ENCODE data around the gene LYSMD2.
"Not testable (repeated sequence)": the region's sequence is repeated elsewhere in the genome, so short reads cannot be mapped to it uniquely, and the experiment has no call there.

LYSMD2 gene, protein sequence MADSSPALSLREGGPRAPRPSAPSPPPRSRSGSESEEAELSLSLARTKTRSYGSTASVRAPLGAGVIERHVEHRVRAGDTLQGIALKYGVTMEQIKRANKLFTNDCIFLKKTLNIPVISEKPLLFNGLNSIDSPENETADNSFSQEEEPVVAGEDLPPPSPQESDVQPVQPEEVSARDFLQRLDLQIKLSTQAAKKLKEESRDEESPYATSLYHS

GRCh38 chr15:51737522-51738305, at the start of gene LYSMD2:
Gene LYSMD2, minus strand, starts transcription at chr15:51737655. Its CDS starts 33 bp downstream, at chr15:51737622.
- peak; percentile 73 for DNase-seq

- DNase-seq, result not testable (repeated sequence)
Measured at GRCh38 chr15:51787130-51787529, 49.7 kb upstream of the LYSMD2 start.

DNA sequence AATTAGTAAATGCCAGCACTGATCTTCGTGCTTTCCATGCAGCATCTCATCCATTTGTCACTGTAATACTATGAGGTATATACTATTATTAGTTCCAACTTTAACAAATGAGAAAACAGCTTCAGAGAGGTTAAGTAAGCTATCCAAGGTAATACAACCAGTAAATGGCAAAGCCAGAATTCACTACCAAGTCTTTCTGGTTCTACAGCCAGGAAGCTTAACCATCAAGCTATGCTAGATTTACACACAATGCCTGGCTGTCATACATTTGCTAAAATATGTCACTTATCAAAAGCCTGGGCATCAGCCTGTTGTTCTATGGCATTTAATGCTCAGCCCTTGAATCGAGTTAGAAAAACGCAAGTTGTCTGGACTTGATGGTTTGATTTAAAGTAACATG, 46.5 kb upstream of the LYSMD2 start:
- DNase-seq, result no peak

- no peak for DNase-seq
Measured at GRCh38 chr15:51782357-51782896, 45.0 kb upstream of the LYSMD2 start.

GRCh38 chr15:51781506-51781905, 44.1 kb upstream of the LYSMD2 start:
- no peak for DNase-seq

GRCh38 chr15:51780636-51781035, 43.2 kb upstream of the LYSMD2 start:
- no peak for DNase-seq

DNA sequence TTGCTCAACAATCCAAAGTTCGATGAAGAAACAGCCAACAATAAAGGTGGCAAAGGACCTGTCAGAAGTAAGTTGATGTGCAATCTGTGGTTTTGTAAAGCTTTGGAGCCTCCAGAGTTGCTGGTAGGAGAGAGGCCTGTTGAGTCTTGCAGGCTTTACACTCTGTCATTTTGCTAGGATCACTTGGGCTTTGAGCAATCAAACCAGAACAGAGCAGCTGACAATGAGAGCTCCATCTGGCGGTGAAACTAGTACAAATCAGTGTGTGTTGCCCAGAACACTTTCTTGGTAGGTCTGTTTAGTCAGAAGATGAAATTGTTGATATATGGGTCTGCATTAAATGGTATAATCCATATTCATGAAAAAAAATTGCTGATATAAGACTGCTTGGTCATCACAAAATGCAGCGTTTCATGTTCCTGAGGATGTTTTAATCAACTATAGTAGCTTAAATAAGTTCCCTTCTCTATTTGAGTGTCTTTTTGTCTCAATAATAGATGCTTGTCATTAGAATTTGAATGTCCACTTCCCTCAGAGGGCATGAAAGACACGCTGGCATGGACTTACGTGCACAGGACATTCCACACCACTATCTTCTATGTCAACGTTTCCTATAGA, 39.6 kb upstream of the LYSMD2 start:
- peak; percentile 77 for DNase-seq

DNA sequence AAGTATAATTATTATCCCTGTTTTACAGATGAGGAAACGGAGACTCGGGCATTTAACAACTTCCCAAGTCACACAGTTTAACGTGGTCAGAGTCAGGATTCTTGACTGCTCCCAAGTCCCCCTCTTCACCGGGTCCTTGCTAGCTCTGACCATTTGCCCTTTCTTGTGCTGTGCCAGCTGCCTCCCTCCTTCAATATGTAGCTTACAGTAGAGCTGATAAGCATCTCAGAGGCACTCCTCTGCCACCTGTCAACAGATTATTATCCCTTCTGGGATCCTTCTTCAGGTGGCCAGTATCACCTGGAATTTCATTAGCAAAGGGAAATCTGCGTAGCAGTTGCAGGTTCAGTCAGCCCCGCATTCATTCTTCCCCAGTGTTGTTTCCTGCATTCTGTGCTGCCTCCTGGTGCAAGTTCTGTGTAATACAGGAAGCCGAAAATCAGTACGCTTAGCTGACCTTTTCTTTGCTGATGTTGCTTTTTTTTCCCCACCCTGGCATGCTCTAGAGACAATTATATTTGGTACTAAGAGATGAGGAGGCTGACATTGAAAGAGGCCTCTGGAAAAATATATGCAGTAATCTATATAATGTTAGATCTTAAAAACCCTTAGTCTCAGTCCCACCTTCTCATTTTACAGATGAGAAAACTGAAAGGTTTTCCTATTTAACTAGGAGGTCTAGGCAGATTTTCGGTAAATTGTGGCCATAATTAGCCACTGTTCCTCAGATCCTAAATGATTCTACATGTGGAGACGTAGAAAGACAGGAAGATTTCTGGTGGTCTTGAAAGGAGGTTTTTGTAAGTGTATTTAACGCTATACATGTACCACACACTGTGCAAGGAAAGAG, 38.7 kb upstream of the LYSMD2 start:
- peak; percentile 59 for DNase-seq

DNA sequence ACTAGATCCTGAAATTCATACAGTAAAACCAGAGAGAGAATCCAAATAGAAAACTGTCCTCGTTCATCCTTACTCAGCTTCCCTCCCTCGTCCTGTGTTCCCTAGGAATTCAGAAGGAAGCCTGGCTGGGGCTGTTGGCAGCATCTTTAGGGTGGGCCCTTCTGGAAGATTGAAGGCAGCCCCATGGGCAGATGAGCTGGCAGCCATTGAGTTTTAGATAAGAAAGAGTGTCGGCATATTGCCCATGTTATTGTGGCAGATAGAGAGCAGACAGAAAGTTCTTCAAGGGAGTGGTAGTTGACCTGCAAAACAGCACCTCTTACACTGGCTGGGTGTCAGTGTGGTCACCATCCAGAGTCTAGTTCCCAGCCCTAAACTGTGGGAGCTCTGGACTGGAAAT, 37.5 kb upstream of the LYSMD2 start:
- no peak for DNase-seq

- no peak for DNase-seq
Measured at GRCh38 chr15:51771773-51772172, 34.3 kb upstream of the LYSMD2 start.

DNA sequence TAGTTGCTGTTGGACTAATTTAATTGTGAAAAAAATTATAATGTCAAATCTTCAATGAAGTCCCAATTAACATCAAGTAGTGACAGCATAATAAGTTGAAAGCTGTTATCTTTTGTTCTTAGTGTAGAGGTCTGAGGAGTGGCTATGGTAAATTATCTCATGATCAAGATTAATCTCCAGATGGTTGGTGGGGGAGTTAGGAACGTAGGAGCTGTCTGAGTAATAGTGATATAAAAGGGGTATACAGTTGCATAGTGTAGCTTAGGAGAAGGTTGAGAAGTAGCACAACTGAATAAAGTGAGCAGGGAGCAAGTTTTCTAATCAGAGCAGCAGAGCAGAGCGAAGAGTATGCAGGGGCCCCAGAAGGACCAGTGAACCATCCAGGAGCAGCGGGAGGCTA, 33.4 kb upstream of the LYSMD2 start:
- DNase-seq, result no peak

DNA sequence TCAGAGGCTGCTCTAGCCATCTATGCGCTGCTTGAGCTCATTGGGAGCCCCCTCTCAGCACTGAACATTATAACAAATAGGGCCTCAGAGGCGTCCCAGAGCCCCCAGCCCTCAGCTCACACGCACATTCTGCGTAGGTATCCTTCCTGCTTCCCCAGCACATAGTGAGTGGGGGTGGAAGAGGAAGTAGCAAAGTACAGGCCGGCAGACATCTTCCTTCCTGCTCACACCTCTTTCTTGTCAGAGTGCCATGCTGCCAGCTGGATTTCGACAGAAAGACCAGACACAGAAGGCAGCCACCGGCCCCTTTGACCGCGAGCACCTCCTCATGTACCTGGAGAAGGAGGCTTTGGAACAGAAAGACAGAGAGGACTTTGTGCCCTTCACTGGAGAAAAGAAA, 30.6 kb upstream of the LYSMD2 start:
- no peak for DNase-seq

DNA sequence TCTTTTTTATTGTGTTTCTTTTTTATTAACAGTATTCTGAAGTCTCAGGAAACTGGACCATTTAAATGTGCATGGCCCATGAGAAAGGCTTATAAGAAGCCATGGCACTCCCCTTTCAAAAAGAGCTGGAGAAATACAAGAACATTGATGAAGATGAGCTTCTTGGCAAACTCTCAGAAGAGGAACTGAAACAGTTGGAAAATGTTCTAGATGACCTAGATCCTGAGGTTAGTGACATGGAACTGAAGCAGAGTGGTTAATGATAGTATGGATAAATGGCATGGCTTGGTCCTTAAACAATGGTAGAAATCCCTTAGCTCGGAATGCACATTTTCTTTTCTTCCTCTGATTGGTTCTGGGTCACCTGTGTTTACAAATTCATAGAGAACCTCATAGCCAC, 28.9 kb upstream of the LYSMD2 start:
- no peak for DNase-seq

DNA sequence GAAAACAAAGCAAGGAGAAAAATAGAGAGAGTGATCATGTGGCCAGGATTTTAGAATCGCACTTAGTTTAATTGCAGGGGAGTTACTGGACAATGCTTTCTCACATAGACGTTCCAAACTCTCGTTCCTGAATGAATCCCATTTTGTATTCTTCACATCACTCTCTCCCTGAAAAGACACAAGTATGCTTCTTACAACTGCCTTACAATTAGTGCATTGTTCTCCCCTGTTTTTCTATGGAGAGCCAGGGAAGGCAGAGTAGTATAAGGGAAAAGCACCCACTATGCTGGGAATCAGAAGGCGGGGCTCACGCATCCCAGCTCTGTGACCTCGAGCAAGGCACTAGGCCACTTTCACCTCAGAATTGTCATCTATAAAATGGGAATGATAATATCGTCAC, 28.3 kb upstream of the LYSMD2 start:
- DNase-seq, result no peak

DNA sequence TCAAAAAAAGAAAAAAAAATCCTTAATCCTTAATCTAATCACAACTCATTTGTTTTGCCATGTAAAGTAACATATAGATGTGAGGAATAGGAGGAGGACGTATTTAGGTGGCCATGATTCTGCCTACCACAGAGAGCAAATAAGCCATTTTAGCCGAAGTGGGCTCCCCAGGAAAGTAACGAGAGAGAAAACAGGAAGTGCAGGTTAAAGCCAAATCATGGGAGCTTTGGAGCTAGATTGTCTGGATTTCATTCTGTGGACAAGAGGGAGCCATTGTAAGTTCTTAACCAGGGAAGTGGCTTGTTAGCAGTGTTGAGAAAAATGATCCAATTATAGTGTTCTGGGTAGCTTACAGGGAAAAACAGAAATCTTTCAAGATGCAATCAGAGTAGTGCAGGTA, 23.4 kb upstream of the LYSMD2 start:
- DNase-seq, result no peak

GRCh38 chr15:51759557-51760070, 22.2 kb upstream of the LYSMD2 start:
- peak; percentile 23 for DNase-seq

GRCh38 chr15:51758645-51759044, 21.2 kb upstream of the LYSMD2 start:
- DNase-seq, result no peak

GRCh38 chr15:51757450-51757849, 20.0 kb upstream of the LYSMD2 start:
- DNase-seq, result no peak

GRCh38 chr15:51756482-51756881, 19.0 kb upstream of the LYSMD2 start:
- no peak for DNase-seq

DNA sequence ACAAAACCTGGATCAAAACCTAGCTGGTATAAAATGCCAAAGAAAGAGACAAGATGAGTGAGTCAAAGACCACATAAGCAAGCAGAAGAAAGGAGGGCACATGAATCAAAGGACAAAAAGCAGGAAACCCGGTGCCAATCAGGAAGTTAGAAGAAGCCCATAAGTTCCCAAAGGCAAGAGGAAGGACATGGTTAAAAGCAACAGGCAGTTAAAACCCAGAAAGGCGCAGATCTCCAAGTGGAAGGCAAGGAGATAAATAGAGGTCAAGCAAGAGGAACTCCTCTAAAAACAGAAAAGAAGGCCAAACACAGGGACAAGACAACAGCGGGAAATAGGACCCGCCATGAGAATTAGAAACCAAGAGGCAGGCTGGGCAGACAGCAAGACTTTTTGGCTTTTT, 18.3 kb upstream of the LYSMD2 start:
- no peak for DNase-seq

DNA sequence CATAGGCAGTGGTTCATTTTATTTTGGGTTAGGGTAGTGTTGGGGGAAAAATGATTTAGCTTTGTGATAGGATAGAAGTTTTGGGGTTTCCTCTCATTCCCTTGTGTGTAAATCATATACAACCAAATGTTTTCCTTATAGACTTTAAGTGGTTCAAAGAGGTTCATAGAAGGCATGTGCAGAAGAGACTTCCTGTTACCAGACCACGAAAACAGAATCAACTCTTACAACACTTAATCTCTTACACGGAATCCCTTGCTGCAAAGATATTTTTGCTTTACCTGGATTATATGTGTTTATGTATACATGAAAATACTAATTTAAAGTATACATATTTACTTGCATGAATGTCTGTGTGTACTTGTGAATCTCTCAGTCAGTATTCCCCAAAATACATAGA, 16.8 kb upstream of the LYSMD2 start:
- DNase-seq, result no peak

GRCh38 chr15:51752888-51753287, 15.4 kb upstream of the LYSMD2 start:
- no peak for DNase-seq

Data from activated CD4-positive, alpha-beta T cell treated with anti-CD3 and anti-CD28 coated beads, Interleukin-2, Interleukin-6, amounts not matched to agents 100 ng/mL and 50 ng/mL, durations not matched to agents 16 hours and 8 hours (primary cell).